Stimulated activated CD8-positive, alpha-beta memory T cell treated with anti-CD3 and anti-CD28 coated beads, Interleukin-7, amount 100 ng/mL, for 4 hours (primary cell): ENCODE data around the gene NALCN.

Experiments used
- DNase-seq, 2 donors: peaks; one replicate each; pipeline ENCODE4 v3.0.0-alpha.2; 2020; ENCODE audit warnings: low read depth in 2 of 2

The NALCN gene

GRCh38 chr13:101416181-101417042, at the start of gene NALCN:
Gene NALCN (minus strand): TSS chr13:101416508. CDS start chr13:101399126, 17,382 bp downstream.
- DNase-seq, result no peak

DNA sequence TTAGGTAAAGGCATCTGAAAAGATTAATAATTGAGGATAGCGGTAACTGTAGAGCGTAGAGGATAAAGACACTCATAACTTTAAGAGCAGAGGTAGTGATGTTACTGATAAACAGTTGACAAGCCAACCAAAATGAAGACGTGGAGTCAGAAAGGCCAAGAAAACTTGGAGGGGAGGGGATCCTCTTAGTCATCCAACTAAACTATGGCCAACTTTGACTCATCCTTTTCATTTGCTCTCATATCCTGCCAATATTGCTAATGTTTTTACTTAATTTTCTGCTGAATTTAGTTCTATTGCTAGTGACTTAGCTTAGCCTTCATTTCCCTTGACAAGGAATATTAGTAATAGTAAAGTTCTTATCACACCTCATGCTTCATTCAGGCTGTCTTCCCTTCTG, 49.6 kb upstream of the NALCN start:
- no peak for DNase-seq

GRCh38 chr13:101457176-101457575, 40.9 kb upstream of the NALCN start:
- no peak for DNase-seq

- no peak for DNase-seq
Measured at GRCh38 chr13:101455863-101456262, 39.6 kb upstream of the NALCN start.

GRCh38 chr13:101454767-101455166, 38.5 kb upstream of the NALCN start:
- no peak for DNase-seq

- no peak for DNase-seq
Measured at GRCh38 chr13:101453784-101454201, 37.5 kb upstream of the NALCN start.

GRCh38 chr13:101452519-101453485, 36.5 kb upstream of the NALCN start, which contains the start of gene ITGBL1:
Gene ITGBL1 (plus strand): TSS chr13:101452675. CDS start chr13:101452834, 159 bp downstream.
- DNase-seq, result no peak

DNA sequence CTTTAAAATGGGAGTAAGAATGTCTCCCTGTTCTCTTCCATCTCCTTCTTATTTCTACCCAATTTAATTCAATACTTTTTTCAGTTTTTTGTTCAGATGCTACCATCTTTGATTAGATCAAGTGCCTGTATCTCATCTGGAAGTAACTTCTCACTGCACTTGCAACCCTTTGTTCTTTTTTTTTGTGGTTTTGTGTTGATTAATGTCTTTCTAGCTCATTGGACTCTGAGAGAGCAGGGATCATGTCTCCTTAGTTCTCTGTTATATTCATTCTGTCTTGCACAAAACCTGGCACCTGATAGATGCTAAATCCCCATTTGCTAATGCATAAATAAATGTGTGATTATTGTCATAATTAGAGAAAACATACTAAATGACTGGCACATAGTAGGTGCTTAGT, 35.3 kb upstream of the NALCN start:
- DNase-seq, result no peak

DNA sequence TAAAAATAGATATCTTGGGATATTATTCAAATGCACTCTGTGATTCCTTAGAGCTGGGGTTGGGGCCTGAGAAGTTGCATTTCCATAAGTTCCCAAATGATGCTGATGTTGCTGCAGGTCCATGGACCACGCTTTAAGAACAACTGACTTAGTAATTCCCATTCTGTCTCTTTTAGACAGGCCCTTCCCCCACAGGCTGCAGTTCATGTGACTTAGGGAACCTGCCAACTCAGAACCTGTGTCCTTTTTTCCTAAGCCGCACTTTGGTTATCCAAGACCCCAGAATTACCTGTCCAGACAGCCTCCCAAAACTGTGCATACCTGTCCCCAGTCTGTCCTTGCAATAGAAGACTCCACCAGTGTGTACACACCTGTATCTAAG, 34.4 kb upstream of the NALCN start:
- no peak for DNase-seq

DNA sequence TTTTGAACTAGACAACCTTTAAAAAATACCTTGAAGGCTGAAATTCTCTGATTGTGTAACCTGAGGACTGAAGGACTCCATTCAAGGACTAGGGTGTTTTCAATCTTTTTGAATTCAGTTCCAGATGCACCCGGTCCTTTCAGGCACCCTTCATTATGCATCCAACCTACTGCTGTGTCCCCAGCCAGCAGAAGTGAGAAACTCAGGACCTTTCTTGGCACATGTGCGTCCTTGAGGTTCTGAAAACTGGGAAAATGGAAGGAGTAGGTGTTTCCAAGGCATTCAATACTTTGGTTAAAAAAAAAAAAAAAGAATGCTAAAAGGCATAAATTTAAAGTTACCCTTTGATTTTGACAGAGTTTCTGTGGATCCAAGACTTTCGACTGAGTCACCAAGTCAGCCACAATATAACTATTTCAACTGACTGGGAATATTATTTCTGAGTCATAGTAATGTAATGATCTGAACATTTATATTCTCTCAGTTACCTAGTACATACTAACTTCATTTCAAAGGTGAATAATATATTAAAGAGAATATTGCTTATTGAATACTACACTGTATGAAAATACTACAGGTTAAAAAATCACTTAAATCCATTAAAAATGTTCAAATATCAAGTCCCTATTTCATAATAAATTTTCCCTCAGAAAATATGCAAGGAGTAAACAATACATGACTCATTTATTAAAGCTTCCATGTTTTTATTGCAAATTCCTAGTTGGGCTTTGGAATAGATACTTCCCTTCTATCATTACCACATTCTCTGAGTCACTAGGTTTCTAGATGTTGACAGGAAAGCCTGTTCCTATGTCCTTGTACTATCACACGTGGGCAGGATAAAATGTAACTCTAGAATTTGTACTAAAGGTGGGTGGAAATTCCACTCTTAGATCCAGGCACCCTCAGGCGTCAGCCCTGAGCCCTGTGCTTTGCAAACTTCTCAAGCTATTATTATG, 33.8 kb upstream of the NALCN start:
- DNase-seq, result no peak

GRCh38 chr13:101447852-101448251, 31.5 kb upstream of the NALCN start:
- no peak for DNase-seq

DNA sequence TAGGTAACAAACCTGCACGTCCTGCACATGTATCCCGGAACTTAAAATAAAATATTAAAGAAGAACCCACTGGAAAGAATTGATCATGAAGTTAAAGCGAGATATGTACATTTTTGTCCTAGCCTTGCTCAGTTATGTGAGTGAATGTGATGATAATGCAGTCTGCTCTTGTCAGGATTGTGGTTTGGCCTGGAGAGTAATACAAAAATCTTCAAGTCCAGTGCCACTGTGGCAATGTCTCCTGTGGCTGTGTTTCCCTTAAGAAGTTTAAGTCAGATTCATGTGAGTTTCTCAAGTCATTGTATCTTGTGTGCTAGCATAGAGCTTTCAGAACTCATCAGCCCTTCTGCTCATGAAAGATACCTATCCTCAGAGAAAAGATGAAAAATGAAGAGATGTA, 18.2 kb upstream of the NALCN start:
- DNase-seq, result no peak

DNA sequence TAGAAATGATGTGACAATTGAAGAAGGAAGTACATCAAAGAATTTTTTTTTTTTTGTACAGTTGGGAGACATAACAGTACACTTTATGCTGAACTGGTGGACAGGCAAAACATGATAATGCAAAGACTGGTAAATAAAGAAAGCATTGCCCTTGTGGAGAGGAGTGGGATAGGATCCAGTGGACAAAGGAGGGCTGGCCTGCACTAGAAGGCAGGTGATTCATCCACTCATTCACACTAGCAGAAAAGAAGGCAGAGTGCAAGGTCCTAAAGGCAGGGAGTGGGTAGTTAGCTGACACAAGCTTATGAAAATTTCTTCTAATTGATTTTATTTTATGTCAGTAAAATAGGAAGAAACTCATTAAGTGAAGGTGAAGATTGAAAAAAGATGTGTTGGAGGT, 17.6 kb upstream of the NALCN start:
- no peak for DNase-seq

GRCh38 chr13:101429733-101430132, 13.4 kb upstream of the NALCN start:
- no peak for DNase-seq

GRCh38 chr13:101425623-101426022, 9.3 kb upstream of the NALCN start:
- DNase-seq, result no peak

- DNase-seq, result no peak
Measured at GRCh38 chr13:101425156-101425471, 8.8 kb upstream of the NALCN start.

- no peak for DNase-seq
Measured at GRCh38 chr13:101424381-101425155, 8.3 kb upstream of the NALCN start.

GRCh38 chr13:101423872-101424271, 7.6 kb upstream of the NALCN start:
- no peak for DNase-seq

DNA sequence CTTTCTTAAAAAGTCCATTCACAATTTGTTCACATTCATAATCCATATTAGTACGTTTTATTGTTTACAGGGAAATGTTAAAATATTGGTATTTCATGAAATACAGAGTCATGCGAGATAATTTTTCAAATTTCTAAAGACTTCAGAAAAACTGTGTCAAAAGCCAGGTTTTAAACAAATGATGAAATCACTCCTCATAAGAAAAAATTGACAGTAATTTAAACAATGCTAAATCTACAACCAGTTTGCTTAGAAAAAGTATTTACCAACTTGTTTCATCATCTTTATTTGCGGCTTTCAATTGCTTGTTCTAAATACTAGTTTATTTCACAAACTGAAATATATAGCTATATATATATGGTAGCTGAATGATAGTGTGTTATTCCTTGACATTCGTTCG, 1.2 kb upstream of the NALCN start:
- DNase-seq, result no peak

- no peak for DNase-seq
Measured at GRCh38 chr13:101417043-101417406, 717 bp upstream of the NALCN start.
